Measurements from ENCODE around the gene ENO2.

DNA sequence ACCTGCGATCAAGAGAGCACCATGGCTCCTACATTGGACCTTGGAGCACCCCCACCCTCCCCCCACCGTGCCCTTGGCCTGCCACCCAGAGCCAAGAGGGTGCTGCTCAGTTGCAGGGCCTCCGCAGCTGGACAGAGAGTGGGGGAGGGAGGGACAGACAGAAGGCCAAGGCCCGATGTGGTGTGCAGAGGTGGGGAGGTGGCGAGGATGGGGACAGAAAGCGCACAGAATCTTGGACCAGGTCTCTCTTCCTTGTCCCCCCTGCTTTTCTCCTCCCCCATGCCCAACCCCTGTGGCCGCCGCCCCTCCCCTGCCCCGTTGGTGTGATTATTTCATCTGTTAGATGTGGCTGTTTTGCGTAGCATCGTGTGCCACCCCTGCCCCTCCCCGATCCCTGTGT, 27.4 kb downstream of the ENO2 start:
- TF ChIP-seq, protein P1, sequence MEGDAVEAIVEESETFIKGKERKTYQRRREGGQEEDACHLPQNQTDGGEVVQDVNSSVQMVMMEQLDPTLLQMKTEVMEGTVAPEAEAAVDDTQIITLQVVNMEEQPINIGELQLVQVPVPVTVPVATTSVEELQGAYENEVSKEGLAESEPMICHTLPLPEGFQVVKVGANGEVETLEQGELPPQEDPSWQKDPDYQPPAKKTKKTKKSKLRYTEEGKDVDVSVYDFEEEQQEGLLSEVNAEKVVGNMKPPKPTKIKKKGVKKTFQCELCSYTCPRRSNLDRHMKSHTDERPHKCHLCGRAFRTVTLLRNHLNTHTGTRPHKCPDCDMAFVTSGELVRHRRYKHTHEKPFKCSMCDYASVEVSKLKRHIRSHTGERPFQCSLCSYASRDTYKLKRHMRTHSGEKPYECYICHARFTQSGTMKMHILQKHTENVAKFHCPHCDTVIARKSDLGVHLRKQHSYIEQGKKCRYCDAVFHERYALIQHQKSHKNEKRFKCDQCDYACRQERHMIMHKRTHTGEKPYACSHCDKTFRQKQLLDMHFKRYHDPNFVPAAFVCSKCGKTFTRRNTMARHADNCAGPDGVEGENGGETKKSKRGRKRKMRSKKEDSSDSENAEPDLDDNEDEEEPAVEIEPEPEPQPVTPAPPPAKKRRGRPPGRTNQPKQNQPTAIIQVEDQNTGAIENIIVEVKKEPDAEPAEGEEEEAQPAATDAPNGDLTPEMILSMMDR (IDR thresholded peaks at IDR 0.05 in 4 of 5, conservative IDR thresholded peaks at IDR 0.05 in 1 of 5): no peak
- no peak for TF ChIP-seq POLR2A (IDR thresholded peaks at IDR 0.05)

Data from gastrocnemius medialis (tissue), 4 donors.